PC-3 (cell line): Measurements from ENCODE around the gene ADIG. TPM values are rescaled to one million over a fixed set of nuclear protein-coding genes. Genes with fewer than 3 reads are reported as not detected.

Experiments used
- ATAC-seq: fragments of 200-7000 bp; cut with Tn5 transposase; 2 replicates; pipeline ENCODE4 v1.9.1; 2020; ENCODE audit warnings: mild to moderate bottlenecking, moderate library complexity
- BruUV-seq: library from RNA; stranded (reverse); fragments of 400-500 nt; replicated peaks from 2 replicates; lab custom pipeline; 2021; lab: Mats Ljungman, UMichigan
- CTCF ChIA-PET: fragments of 300-600 bp; sonication (Branson Sonifier 250); formaldehyde crosslinking; loops from one replicate; lab custom pipeline; 2022; ENCODE audit warnings: antibody characterized with exemption; lab: Charles Lee
- POLR2A ChIA-PET: fragments of 300-600 bp; sonication (Branson Sonifier 250); formaldehyde crosslinking; loops from one replicate; lab custom pipeline; 2022; ENCODE audit warnings: antibody characterized with exemption; ENCODE audit not compliant: unreplicated experiment; lab: Charles Lee
- DNase-seq: peaks from one replicate; pipeline ENCODE4 v3.0.0-alpha.2; 2015
- H2AFZ ChIP-seq: fragments of 300-600 bp; sonication (generic); 2 replicates; pipeline ENCODE4 v1.6.0; 2016; ENCODE audit warnings: antibody characterized with exemption, low read length
- H3F3A ChIP-seq: fragments of 300-600 bp; sonication (generic); one replicate; pipeline ENCODE4 v1.6.0; 2017; ENCODE audit warnings: antibody characterized with exemption, low read length, control low read depth, mild to moderate bottlenecking; ENCODE audit not compliant: unreplicated experiment
- H3K27ac ChIP-seq: fragments of 300-600 bp; sonication (generic); 2 replicates; pipeline ENCODE4 v1.5.1; 2016; ENCODE audit warnings: mild to moderate bottlenecking, low read length
- H3K27me3 ChIP-seq: fragments of 300-600 bp; sonication (generic); 2 replicates; pipeline ENCODE4 v1.6.1; 2016; ENCODE audit warnings: low read length, mixed read lengths
- H3K36me3 ChIP-seq: fragments of 300-600 bp; sonication (generic); 2 replicates; pipeline ENCODE4 v1.6.1; 2016; ENCODE audit warnings: low read depth, mixed run types, low read length, mixed read lengths
- H3K4me1 ChIP-seq: fragments of 300-600 bp; sonication (generic); 2 replicates; pipeline ENCODE4 v1.5.1; 2016; ENCODE audit warnings: low read length; ENCODE audit not compliant: insufficient read depth
- H3K4me2 ChIP-seq: fragments of 300-600 bp; sonication (generic); 2 replicates; pipeline ENCODE4 v1.6.0; 2016; ENCODE audit warnings: low read length
- H3K4me3 ChIP-seq: fragments of 300-600 bp; sonication (generic); 2 replicates; pipeline ENCODE4 v1.5.1; 2016; ENCODE audit warnings: mild to moderate bottlenecking, low read length, mixed read lengths
- H3K79me2 ChIP-seq: fragments of 300-600 bp; sonication (generic); 2 replicates; pipeline ENCODE4 v1.6.1; 2017; ENCODE audit warnings: low read length, mixed read lengths
- H3K9ac ChIP-seq: fragments of 300-600 bp; sonication (generic); 2 replicates; pipeline ENCODE4 v1.6.0; 2016; ENCODE audit warnings: mild to moderate bottlenecking, low read length
- H3K9me2 ChIP-seq: fragments of 300-600 bp; sonication (generic); replicated peaks from 2 replicates; pipeline ENCODE4 v1.6.1; 2016; ENCODE audit warnings: mixed run types, low read length, mixed read lengths
- H3K9me3 ChIP-seq: fragments of 300-600 bp; sonication (generic); 2 replicates; pipeline ENCODE4 v1.6.1; 2016; ENCODE audit warnings: low read length, mixed read lengths
- H4K20me1 ChIP-seq: fragments of 300-600 bp; sonication (generic); 2 replicates; pipeline ENCODE4 v1.6.1; 2016; ENCODE audit warnings: low read length, mixed read lengths
- CTCF ChIP-seq: fragments of 300-600 bp; sonication (generic); conservative IDR thresholded peaks from 2 replicates; pipeline ENCODE4 v1.5.1; 2017; ENCODE audit warnings: antibody characterized with exemption, low read depth, mild to moderate bottlenecking, low read length
- EZH2 ChIP-seq: fragments of 300-600 bp; sonication (generic); IDR thresholded peaks from one replicate; pipeline ENCODE4 v1.6.1; 2017; ENCODE audit warnings: antibody characterized with exemption, mild to moderate bottlenecking, low read length; ENCODE audit not compliant: unreplicated experiment
- EZH2phosphoT487 ChIP-seq: fragments of 300-600 bp; sonication (generic); IDR thresholded peaks from 2 replicates; pipeline ENCODE4 v1.6.1; 2018; ENCODE audit warnings: mild to moderate bottlenecking, antibody characterized with exemption, low read length, borderline replicate concordance
- intact Hi-C: fragments of 100-400 bp; cut with micrococcal nuclease; formaldehyde crosslinking; loops from 2 replicates; pipeline ENCODE4 v1.9.0; 2023
- total RNA-seq: library from RNA; depleted of rRNA; stranded (reverse); fragments of >200 nt; gene quantifications from 2 replicates; pipeline ENCODE4 v1.2.3, GENCODE V29; 2014

ADIG gene
- total RNA-seq, 1 experiment from 2014 or later: not detected

GRCh38 chr20:38545771-38546170 lies 35.2 kb upstream of the ADIG start:
- H3K36me3 ChIP-seq: peaks cover 32% of the 10 kb centered on the region
- H3K4me1 ChIP-seq: peaks cover 13% of the 10 kb centered on the region
- no peak overlapping the region for H2AFZ ChIP-seq
- no peak overlapping the region for H3K27ac ChIP-seq
- no peak overlapping the region for H3K4me3 ChIP-seq
- DNase-seq (no peak), ATAC-seq (no peak)
- no peaks in the 10 kb centered on the region for H3K9me2 ChIP-seq
- no TSS peak for BruUV-seq
- H3K27me3 ChIP-seq: no peaks in the 10 kb centered on the region
- no peaks in the 10 kb centered on the region for H3F3A ChIP-seq
- no peak for TF ChIP-seq CTCF
- TF ChIP-seq EZH2: no peak
- ChIA-PET CTCF (no interaction called here), POLR2A (no interaction called here)
- intact Hi-C loops: no loop called here
- H3K9me3 ChIP-seq: no peaks in the 10 kb centered on the region
- H3K79me2 ChIP-seq: no peaks in the 10 kb centered on the region
- peaks cover 8% of the 10 kb centered on the region; the same call in 1 of the 2 replicates for H4K20me1 ChIP-seq
- no peak overlapping the region for H3K9ac ChIP-seq
- no peak overlapping the region for H3K4me2 ChIP-seq

- Histone ChIP-seq H3K27ac (no peak overlapping the region), H3K27me3 (no peaks in the 10 kb centered on the region), H3K79me2 (no peaks in the 10 kb centered on the region), H3K4me1 (peaks cover 13% of the 10 kb centered on the region), H4K20me1 (peaks cover 8% of the 10 kb centered on the region; the same call in 1 of the 2 replicates), H3F3A (no peaks in the 10 kb centered on the region), H3K9me2 (no peaks in the 10 kb centered on the region), H2AFZ (no peak overlapping the region), H3K9me3 (no peaks in the 10 kb centered on the region), H3K36me3 (peaks cover 30% of the 10 kb centered on the region), H3K4me3 (no peak overlapping the region), H3K4me2 (no peak overlapping the region), H3K9ac (no peak overlapping the region)
- BruUV-seq: no TSS peak
- peak; percentile 62 for DNase-seq
- ATAC-seq: peak; percentile 97
- TF ChIP-seq EZH2phosphoT487: no peak
- TF ChIP-seq CTCF: no peak
- no peak for TF ChIP-seq EZH2
- CTCF ChIA-PET: interaction anchor here (0.7 kb wide), 1 partner anchor 160 kb away, joined by 3 read pairs; no protein-coding TSS in a partner anchor
- POLR2A ChIA-PET: interaction anchor here (0.6 kb wide), 1 partner anchor 112 kb away, joined by 3 read pairs; the partner anchor contains the start of gene SNHG17
- intact Hi-C loops: no loop called here
Observed at GRCh38 chr20:38547288-38548085, 33.5 kb upstream of the ADIG start.
